Esophagus squamous epithelium (tissue), 4 donors: Measurements from ENCODE around the gene TALDO1.

Experiments
- POLR2A ChIP-seq, 4 donors: fragments of 450-650 bp; IDR thresholded peaks; one replicate each; pipeline ENCODE4 v1.6.1; 2017; ENCODE audit warnings: antibody characterized with exemption in 4 of 4, mild to moderate bottlenecking in 4 of 4, moderate library complexity in 3 of 4
- TF ChIP-seq, protein P1 (sequence below), 6 experiments: fragments of 450-650 bp in 4 of 6; fragments of 200-600 bp in 2 of 6; sonication (generic) in 2 of 6; IDR thresholded peaks; one replicate each; pipeline ENCODE4 v1.5.1; 2016 to 2019; ENCODE audit warnings: antibody characterized with exemption in 6 of 6, mild to moderate bottlenecking in 4 of 6, moderate library complexity in 4 of 6

DNA sequence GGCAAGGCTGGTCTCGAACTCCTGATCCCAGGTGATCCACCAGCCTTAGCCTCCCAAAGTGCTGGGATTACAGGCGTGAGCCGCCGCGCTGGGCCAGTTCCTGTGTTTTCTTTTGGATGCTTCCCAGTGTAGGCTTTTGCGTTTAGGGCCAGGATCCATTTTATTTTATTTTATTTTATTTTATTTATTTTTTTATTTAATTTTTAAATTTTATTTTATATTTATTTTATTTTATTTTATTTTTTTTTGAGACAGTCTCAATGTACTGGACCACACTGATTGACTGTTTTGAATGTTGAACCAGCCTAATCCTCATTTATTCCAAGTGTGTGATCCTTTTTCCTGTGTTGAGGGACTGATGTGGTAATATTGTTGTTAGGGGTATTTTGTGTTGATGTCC lies 32.8 kb upstream of the TALDO1 start:
- TF ChIP-seq, protein P1, sequence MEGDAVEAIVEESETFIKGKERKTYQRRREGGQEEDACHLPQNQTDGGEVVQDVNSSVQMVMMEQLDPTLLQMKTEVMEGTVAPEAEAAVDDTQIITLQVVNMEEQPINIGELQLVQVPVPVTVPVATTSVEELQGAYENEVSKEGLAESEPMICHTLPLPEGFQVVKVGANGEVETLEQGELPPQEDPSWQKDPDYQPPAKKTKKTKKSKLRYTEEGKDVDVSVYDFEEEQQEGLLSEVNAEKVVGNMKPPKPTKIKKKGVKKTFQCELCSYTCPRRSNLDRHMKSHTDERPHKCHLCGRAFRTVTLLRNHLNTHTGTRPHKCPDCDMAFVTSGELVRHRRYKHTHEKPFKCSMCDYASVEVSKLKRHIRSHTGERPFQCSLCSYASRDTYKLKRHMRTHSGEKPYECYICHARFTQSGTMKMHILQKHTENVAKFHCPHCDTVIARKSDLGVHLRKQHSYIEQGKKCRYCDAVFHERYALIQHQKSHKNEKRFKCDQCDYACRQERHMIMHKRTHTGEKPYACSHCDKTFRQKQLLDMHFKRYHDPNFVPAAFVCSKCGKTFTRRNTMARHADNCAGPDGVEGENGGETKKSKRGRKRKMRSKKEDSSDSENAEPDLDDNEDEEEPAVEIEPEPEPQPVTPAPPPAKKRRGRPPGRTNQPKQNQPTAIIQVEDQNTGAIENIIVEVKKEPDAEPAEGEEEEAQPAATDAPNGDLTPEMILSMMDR (IDR thresholded peaks at IDR 0.05), result no peak
- no peak for TF ChIP-seq POLR2A (IDR thresholded peaks at IDR 0.05)
